KMS-11 (cell line): ENCODE data around the gene ZMAT5.

Source experiments
- H2AFZ ChIP-seq: fragments of 200-600 bp; sonication (generic); 2 replicates; pipeline ENCODE4 v1.6.1; 2016; ENCODE audit warnings: antibody characterized with exemption, mixed run types, low read depth
- H3K27ac ChIP-seq: fragments of 200-600 bp; sonication (generic); 2 replicates; pipeline ENCODE4 v1.6.1; 2016; ENCODE audit warnings: mild to moderate bottlenecking, mixed run types
- H3K27me3 ChIP-seq: fragments of 200-600 bp; sonication (generic); 2 replicates; pipeline ENCODE4 v1.6.1; 2017; ENCODE audit warnings: mild to moderate bottlenecking, low read depth, mixed run types, moderate library complexity; ENCODE audit not compliant: insufficient read depth
- H3K36me3 ChIP-seq: fragments of 200-600 bp; sonication (generic); 2 replicates; pipeline ENCODE4 v1.6.1; 2017; ENCODE audit warnings: mild to moderate bottlenecking, mixed run types; ENCODE audit not compliant: insufficient read depth
- H3K4me1 ChIP-seq: fragments of 200-600 bp; sonication (generic); 2 replicates; pipeline ENCODE4 v1.6.1; 2016; ENCODE audit warnings: mild to moderate bottlenecking, low read depth, mixed run types; ENCODE audit not compliant: poor library complexity, severe bottlenecking
- H3K4me2 ChIP-seq: fragments of 200-600 bp; sonication (generic); 2 replicates; pipeline ENCODE4 v1.7.0; 2016; ENCODE audit warnings: mild to moderate bottlenecking, mixed run types
- H3K4me3 ChIP-seq: fragments of 200-600 bp; sonication (generic); IDR thresholded peaks from 2 replicates; pipeline ENCODE4 v1.6.1; 2017; ENCODE audit warnings: low read depth, low read length, mixed read lengths; ENCODE audit not compliant: insufficient read depth
- H3K79me2 ChIP-seq: fragments of 200-600 bp; sonication (generic); 2 replicates; pipeline ENCODE4 v1.6.1; 2016; ENCODE audit warnings: low read depth, mixed run types; ENCODE audit not compliant: insufficient read depth
- H3K9ac ChIP-seq: fragments of 200-600 bp; sonication (generic); 2 replicates; pipeline ENCODE4 v1.6.1; 2016; ENCODE audit warnings: mild to moderate bottlenecking, mixed run types
- H4K20me1 ChIP-seq: fragments of 200-600 bp; sonication (generic); 2 replicates; pipeline ENCODE4 v1.6.1; 2016; ENCODE audit warnings: mild to moderate bottlenecking, mixed run types; ENCODE audit not compliant: insufficient read depth
- CTCF ChIP-seq: fragments of 200-600 bp; sonication (generic); conservative IDR thresholded peaks from 2 replicates; pipeline ENCODE4 v1.6.1; 2017; ENCODE audit warnings: low read depth, mild to moderate bottlenecking, antibody characterized with exemption, low read length, moderate library complexity, mixed read lengths

ZMAT5 gene

GRCh38 chr22:29750559-29751538, 16.0 kb downstream of the ZMAT5 start:
- H3K9ac ChIP-seq = no peak overlapping the region
- H2AFZ ChIP-seq = no peak overlapping the region
- H3K4me3 ChIP-seq = no peak overlapping the region
- TF ChIP-seq CTCF = no peak
- H3K27me3 ChIP-seq = no peaks in the 10 kb centered on the region
- no peaks in the 10 kb centered on the region for H4K20me1 ChIP-seq
- H3K4me2 ChIP-seq = no peak overlapping the region
- H3K27ac ChIP-seq = no peak overlapping the region
- no peaks in the 10 kb centered on the region for H3K4me1 ChIP-seq
- H3K79me2 ChIP-seq = no peaks in the 10 kb centered on the region
- no peaks in the 10 kb centered on the region for H3K36me3 ChIP-seq

DNA sequence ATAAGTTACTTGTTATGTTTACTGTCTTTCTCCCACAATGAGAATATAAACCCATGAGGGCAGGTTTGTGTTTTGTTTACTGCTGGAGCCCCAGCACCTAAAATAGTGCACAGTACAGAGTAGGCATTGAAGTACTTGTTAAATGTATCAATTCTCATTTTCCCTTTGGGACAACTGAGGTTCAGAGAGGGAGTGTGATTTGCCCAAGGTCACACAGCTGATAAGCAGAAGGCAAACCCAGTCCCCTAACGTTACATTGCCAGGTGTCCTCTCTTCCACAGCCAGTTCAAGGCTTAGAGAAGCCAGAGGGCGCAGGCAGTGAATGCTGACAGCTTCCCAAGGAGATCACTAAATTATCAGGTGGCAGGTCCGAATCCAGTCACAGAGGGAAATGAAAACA, 16.8 kb downstream of the ZMAT5 start:
- Histone ChIP-seq H2AFZ (no peak overlapping the region), H4K20me1 (no peaks in the 10 kb centered on the region), H3K4me1 (no peaks in the 10 kb centered on the region), H3K27ac (no peak overlapping the region), H3K36me3 (no peaks in the 10 kb centered on the region), H3K4me3 (no peak overlapping the region), H3K27me3 (no peaks in the 10 kb centered on the region), H3K4me2 (no peak overlapping the region), H3K79me2 (no peaks in the 10 kb centered on the region), H3K9ac (no peak overlapping the region)
- no peak for TF ChIP-seq CTCF

DNA sequence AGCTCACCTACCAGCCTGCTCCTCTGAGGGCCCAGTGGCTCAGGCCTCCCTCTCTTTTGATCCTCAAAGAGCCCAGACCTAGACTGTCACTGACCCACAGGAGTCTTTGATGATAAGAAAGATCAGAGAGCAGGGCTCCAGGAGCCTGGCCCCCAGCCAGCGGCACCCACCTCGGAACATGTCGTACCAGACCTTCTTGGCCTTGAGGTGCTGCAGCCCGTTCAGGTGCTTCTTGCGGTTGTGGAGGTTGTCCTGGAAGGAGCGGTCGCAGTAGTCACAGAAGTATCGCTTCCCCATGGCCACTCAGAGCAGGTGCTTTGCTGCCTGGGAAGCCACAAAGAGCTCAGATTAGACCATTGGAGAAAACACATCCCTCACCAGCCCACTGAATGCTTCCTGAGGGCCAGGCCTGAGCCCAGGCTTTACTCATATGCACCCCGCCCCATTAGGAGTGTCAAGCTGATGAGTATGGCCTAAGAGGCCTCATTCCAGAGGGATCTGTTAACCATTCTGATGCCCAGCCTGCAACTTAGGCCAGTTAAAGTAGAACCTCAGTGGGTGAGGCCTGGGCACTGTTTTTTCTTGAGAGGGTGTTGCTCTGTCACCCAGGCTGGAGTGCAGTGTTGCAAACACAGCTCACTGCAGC, 18.4 kb downstream of the ZMAT5 start:
- Histone ChIP-seq H3K9ac (no peak overlapping the region), H3K4me3 (no peak overlapping the region), H4K20me1 (no peaks in the 10 kb centered on the region), H3K27ac (no peak overlapping the region), H2AFZ (no peak overlapping the region), H3K79me2 (no peaks in the 10 kb centered on the region), H3K27me3 (no peaks in the 10 kb centered on the region), H3K4me2 (no peak overlapping the region), H3K4me1 (no peaks in the 10 kb centered on the region), H3K36me3 (no peaks in the 10 kb centered on the region)
- TF ChIP-seq CTCF = no peak

GRCh38 chr22:29747832-29748231, 19.0 kb downstream of the ZMAT5 start:
- Histone ChIP-seq H3K27me3 (no peaks in the 10 kb centered on the region), H3K27ac (no peak overlapping the region), H3K36me3 (no peaks in the 10 kb centered on the region), H3K4me2 (no peak overlapping the region), H3K4me1 (no peaks in the 10 kb centered on the region), H4K20me1 (no peaks in the 10 kb centered on the region), H3K4me3 (no peak overlapping the region), H3K79me2 (no peaks in the 10 kb centered on the region), H3K9ac (no peak overlapping the region), H2AFZ (no peak overlapping the region)
- no peak for TF ChIP-seq CTCF
